NCI-H1105 treated with DMSO at 0.1 percent for 48 hours (cell line): Measurements from ENCODE around the gene PSMB10.
"Not testable (repeated sequence)": the region's sequence is repeated elsewhere in the genome, so short reads cannot be mapped to it uniquely, and the experiment has no call there.

Experiments
- DNase-seq: peaks from one replicate; lab custom pipeline; 2025; lab: John Stamatoyannopoulos, UW

PSMB10 gene

DNA sequence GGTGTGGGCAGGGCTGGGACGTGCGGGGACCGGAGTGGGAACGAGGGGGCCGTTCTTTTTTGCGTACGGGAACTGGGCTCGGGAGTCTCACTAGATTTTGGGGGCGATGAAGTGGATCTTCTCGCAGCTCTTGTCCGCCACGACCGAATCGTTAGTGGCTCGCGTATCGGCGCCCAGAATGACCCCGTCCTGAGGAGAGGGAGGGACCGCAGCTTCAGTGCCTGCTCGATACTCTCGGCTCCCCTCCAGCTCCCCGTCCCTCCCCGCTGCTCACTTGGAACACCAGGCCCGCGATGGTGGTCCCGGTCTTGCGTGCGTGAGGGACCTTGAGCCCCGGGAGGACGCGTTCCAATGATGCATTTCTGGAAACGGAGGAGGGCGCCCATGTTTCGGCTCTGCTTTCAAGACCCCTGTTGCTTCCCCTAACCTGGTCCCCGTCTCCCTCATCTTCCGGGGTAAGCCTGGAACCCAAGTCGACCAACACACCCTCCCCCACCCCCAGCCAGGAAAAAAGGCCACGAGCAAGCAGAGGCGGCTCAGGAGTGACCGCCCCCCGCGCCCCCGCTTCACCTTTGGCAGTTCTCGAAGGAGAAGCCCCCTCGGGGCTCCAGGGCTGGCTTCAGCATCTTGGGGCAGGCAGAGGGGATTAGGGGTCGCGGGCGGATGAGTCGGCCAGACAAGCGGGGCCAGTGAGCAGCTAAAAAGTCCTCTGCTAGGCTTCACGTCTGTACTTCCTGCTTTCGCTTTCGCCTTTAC is at the start of gene PSMB10:
TSS of gene PSMB10 (minus strand) at position 727 of the 756 bp plus-strand sequence. CDS start at position 626, 101 bp downstream.
- no peak for DNase-seq

DNA sequence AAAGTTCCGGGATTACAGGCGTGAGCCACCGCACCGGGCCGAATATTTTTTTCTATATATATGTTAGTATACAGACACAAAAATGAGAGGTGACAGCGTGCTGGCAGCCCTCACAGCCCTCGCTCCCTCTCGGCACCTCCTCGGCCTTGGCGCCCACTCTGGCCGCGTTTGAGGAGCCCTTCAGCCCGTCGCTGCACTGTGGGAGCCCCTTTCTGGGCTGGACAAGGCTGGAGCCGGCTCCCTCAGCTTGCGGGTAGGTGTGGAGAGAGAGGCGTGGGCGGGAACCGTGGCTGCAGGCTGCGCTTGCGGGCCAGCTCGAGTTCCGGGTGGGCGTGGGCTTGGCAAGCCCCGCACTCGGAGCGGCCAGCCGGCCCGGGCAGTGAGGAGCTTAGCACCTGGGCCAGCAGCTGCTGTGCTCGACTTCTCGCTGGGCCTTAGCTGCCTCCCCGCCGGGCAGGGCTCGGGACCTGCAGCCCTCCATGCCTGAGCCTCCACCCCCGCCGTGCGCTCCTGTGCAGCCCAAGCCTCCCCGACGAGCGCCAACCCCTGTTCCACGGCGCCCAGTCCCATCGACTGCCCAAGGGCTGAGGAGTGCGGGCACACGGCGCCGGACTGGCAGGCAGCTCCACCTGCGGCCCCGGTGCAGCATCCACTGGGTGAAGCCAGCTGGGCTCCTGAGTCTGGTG is 45.5 kb upstream of the PSMB10 start:
- no peak for DNase-seq

DNA sequence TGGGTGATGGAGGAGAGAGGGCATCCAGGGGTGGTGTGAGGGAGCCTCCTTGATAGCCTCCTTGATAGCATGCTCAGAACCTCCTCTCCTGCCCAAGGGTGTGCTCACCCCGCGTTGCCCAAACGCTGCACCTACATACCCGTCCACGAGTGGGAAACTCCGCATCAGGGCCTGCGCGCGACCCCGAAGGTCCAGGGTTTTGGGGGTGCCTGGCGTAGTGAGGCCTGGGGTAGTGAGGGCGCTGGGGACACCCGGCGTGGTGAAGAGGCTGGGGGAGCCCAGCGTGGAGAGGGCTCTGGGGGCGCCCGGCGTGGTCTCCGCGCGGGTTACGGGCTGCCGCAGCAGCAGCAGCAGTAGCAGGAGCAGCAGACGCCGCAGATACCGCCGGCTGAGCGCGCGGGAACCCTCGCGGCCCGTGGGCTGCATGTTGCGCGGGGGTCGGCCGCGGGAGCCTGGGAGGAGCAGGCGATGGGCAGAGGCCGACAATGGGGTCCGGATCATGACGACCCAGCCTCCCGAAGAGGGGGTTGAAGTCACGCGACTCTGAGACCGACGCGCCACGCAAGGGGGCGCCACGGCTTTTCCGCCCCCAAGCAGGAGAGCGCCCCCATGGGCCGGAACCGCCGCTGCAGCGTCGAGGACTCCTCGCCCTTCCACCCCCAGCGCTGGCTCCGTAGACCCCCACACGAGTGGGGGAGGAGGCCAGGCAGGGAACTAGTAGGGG is 43.5 kb upstream of the PSMB10 start, which contains the start of gene DPEP3:
TSS of gene DPEP3 (minus strand) at position 545 of the 724 bp plus-strand sequence. CDS start at position 426, 119 bp downstream.
- no peak for DNase-seq

DNA sequence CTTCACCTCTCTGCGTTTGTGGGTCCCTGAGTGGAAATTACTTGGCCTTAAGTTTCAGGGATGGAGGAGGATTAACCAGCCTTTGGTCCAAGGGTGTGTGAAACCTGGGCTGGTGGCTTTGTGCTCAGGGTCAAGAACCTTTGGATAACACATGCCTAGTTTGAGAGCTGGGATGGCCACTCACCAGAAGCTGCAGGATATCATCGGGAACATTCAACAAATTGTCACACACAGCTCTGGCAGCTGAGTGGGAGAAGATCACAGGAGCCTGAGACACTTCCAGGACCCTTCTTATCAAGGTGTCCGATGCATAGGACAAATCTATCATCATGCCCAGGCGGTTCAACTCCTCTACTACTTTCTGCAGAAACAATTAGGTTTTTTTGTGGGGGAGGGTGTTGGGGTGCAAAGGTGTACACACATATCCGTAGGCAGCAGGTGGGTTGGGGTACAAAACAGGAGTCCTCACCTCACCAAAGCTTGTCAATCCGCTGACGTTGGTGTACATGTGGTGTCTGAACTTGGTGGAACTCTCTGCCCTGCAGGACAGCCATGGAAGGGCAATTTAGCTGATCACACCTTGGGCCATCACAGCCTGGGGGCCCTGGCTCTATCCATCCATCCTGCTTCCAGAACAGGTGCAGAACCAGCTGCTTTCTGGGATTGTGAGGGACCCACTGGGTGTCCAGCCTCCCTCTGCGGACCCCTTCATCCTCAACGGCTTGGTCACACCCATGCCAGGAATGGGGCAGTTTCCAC is 41.0 kb upstream of the PSMB10 start:
- no peak for DNase-seq

DNA sequence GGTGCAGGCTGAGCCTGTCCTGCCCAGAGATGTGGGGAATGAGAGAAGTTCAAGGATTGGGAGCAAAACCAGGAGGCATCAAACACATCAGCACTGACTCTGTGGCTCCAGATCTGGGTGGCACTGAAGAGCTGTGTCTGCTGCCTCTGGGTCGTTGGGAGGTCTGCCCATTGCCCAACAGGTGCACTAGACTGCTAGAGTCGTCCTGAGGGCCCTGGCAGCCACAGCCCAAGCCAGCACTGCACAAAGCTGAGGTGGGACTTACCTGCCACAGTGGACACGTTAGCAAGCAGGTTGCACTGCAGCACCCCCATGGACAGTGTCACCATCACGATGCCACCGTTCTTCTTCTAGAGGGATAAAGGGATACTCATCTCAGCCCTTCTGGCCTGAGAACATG is 40.4 kb upstream of the PSMB10 start:
- DNase-seq: no peak

DNA sequence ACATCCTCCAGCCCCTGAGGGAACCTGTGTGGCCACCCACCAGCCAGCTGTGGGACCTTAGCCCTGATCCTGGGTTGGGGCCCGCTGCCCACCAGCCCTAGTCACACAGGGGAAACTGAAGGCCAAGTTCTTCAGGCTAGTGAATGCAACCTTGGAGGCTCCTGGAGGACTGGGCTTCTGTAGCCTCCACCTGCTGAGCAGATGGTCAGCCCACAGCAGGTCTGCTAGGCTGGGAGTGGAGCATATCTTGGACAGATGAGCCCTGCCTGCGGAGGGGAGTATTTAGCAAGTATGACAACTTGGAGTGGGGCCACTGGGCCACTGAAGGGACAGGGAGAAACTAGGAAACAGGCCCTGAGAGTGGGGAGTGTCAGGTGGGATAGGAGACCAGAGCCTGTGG is 39.6 kb upstream of the PSMB10 start:
- no peak for DNase-seq

DNA sequence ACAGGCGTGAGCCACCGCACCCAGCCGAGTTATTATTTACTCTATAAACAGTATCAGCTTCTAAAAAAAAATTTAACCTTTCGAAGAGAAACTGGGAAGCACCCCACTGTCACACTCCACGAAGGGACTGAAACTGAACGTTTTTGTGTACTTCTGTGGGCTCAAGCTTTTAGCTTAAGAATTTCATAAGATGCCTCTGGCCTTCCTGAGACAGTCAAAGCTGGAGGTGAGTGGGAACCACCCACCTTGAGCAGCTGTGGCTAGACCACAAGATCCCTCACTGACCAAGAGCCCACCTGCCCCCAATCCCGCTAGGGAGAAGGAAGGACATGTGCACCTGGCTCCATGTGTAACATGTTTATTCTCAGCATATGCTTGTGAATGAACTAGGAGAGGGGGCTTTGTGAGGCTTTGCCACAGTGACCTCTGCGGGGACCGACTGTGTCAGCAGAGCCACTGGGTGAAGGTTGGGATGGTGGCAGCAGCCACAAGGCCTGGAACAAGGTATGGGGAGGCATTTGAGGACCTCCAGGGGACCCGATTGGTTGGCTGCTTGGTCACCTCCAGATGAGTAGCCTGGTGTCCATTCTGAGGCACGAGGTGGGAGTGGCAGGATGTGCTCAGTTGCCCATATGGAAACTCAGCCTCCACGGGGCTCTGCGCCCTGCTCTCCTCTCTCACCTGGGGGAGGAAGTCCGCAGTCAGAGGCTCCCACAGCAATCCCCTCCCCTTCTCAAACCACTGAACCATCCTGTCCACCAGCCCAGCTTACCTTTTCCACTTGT is 38.9 kb upstream of the PSMB10 start:
- DNase-seq: no peak

DNA sequence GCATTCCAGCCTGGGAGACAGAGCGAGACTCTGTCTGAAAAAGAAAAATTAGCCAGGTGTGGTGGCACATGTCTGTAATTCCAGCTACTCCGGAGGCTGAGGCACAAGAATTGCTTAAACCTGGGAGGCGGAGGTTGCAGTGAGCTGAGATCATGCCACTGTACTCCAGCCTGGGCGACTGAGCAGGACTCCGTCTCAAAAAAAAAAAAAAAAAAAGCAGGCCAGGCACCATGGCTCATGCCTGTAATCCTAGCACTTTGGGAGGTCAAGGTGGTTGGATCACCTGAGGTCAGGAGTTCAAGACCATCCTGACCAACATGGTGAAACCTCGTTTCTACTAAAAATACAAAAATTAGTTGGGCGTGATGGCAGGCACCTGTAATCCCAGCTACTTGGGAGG is 35.6 kb upstream of the PSMB10 start:
- DNase-seq: not testable (repeated sequence)

DNA sequence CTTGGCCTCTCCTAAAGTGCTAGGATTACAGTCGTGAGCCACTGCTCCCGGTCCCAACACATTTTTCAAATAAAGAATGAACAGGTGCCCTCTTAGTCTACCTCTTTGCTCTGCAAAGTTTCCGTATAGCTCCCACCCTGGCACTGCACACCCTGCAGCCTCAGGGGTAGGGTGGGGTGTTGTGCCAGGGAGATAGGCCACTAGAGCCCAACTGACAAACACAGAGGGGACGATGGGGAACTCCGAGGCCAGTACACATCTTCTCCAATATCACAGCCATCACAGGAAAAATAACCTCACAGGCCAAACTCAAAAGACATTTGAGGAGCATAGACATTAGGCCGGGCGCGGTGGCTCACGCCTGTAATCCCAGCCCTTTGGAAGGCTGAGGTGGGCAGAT is 34.5 kb upstream of the PSMB10 start:
- DNase-seq: no peak

DNA sequence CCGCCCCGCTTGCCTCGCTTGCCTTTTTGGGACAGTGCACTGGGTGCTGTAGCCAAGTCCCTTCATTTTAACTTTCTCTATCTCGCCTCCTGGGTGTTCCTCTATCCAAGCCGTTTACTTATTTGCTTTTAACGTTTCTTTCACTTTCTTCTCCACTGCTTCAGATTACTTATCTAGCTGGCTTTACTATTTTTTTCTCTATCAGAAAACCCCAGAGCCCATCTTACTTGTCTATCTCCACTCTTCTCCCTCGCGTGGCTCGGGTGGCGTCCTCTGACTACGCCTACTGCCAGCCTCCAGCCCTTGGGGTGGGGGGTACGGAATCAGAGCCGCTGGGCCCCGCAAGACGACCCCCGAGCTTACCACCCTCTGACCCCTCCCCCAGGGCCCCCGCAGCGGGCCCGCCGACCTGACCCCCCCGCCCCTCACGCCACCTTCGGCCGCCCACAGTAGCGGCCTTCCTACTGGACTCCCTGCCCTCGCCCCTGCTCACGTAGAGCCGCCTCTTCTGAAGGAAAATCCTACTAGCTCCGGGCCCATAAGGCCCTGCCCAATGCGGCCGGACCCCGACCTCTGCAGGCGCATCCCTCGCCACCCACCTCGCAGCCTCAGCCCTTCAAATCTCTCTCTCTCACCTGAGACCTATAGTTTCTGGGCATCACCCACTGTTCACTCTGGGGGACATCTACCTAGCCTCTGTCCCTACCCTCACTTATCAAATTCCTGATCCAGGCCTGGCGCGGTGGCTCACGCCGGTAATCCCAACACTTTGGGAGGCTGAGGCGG is 32.8 kb upstream of the PSMB10 start:
- no peak for DNase-seq

DNA sequence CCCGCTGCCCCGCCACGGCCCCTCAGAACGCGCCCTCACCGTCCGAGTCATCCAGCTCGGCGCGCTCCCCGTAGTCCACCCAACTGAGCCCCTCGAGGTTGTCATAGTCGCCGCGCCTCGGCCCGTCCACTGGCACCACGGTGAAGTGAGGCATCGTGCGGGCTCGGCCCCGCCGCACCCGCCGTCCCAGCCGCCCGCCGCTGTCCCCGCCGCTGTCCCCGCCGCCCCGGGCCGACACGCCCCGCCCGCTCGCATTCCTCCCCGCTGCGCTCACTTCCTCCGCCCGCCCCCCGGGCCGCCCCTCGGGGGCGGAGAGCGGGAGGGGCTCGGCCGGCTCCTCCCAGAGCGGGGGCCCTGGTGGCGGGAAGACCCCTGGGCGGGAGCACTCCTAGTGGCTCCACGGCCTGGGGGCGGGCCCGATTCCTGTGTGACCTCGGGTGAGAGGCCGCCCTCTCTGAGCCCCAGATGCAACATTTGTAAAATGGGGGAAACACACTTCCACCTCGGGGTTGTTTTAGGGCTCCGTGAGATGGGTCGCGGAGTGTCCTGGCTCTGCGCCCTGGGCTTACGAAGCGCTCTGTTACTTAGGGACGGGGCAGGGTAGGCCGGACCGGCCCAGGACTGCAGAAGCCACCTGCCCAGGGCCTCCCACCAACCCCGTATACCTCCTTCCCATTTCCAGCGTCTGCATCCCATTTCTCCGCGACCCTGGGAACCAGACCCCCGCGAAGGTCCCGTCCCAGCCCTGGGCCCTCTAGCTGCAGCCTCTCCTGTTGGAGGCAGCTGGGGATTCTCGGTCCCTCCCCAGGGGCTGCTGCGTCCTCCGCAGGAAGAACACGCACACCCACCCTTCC is 32.0 kb upstream of the PSMB10 start, which contains the start of gene SLC12A4:
TSS of gene SLC12A4 (minus strand) at position 238 of the 854 bp plus-strand sequence. CDS start at position 154, 84 bp downstream.
- peak; percentile 34 for DNase-seq

DNA sequence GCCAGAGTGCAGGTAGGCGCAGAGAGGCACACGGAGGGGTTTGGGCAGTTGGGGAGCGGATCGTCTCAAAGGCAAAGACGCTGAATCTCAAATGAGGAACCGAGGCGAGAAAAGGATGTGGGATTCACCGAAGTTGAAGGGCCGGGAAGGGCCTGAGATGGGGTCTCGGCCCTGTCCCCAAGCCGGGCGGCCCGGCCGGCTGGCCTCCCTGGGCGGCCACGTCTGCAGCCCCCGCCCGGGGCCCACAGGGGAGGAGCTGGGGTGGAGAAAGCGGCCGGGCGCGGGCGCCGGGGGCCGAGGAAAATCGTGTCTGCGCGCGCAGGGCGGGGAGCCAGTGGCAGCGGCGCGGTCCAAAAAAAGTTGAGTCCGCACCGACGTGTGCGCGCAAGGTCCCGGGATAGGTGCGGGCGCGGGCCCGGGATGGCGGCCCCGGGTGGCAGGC is 31.3 kb upstream of the PSMB10 start:
- DNase-seq: no peak

DNA sequence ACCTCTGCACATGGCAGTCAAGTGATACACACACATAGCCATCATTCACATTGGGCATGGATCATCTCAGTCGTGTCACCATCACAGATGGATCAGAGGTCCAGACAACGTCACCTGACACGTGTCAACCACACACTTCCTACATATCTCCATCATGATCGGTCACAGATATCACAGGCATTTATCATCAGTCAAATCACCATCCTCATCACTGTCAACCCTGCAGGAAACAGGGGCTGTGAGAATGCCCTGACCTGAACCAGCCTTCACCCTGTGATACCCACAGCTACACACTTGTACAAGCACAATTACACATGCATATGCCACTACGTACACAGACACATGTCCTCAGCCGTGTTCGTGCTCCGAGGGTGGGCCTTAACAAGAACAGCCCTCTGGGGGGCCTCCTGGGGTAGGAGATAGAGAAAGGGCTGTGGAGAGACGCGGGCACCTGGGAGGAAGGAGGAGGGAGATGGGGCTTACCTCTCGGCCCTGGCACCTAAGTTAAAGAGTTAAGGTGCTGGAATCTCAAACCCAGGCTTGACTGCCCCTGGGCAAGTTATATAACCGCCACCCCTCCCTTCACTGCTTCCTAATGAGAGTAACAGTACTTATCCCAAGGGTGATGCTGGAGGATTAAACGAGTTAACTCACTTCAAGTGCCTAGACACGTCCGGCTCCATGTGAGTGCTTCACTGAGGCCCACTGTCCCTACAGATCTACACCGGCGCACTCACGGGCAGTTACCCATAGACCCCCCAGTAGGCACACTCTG is 30.7 kb upstream of the PSMB10 start:
- no peak for DNase-seq

DNA sequence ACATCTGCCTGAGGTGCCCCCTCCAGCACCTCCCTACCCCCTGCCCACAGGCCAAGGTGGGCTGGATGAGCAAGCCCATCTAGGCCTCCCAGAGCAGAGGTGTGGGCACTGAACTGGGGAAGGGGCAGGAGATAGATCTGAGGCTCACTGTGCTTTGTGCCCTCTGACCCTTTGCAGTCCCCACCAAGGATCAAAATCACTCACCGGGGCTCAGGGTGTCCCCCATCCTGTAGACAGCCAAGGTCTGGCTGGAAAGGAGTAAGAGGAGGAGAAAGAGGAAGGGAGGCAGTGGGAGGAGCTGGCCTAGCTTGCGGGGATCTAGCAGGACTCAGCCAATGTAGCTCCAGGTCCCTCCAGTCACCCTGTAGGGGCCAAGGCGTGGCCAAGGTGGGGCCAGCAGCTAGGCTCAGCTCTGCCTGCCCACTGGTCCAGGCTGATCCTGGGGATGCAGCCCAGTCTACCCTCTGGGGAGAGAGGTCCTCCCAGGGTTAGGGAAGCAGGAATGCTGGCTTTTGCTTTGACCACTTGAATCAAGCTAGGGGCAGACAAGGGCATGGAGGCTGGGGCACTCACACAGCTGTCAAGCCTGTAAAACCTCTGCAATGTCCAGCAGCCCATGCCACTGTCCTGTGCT is 30.0 kb upstream of the PSMB10 start:
- DNase-seq: no peak

DNA sequence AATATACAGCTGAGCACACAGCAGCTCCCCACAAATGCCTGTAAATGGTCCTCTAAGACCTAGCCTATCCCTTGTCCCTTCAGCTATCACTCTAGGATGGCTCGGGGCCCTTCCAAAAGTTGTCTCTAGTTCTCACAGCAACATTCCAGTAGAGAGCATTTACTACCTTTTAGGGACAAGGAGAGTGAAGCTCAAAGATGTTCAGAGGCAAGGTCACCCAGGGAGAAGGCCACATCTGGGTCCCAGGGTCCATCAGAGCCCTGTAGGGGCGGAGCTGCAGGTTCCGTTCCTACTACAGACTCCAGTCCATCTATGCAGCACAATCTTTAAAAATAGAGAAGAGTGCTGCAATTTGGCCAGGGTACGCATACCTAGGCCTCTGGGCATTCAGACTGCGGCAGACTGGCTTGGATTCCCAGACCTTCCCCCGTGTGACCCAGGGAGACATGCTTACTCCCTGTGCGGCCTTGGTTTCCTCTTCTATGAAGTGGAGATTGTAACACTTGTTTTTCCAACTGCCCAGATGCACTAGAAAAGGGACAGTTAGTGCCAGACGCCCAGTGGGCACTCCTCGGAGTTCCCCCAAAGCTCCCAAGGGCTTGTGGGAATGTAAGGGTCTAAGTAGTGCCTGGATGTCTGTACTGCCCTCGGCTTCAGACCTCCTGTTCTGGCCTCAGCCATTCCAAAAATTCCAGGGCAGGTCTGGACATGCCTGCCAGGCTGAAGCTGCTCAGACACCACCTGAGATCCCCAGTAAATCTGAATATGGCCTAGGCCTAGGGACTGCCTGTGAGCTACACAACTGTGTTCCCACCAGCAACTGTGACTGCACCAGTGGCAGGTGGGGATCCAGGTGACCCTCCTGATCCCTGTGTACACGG is 29.3 kb upstream of the PSMB10 start:
- DNase-seq: no peak

DNA sequence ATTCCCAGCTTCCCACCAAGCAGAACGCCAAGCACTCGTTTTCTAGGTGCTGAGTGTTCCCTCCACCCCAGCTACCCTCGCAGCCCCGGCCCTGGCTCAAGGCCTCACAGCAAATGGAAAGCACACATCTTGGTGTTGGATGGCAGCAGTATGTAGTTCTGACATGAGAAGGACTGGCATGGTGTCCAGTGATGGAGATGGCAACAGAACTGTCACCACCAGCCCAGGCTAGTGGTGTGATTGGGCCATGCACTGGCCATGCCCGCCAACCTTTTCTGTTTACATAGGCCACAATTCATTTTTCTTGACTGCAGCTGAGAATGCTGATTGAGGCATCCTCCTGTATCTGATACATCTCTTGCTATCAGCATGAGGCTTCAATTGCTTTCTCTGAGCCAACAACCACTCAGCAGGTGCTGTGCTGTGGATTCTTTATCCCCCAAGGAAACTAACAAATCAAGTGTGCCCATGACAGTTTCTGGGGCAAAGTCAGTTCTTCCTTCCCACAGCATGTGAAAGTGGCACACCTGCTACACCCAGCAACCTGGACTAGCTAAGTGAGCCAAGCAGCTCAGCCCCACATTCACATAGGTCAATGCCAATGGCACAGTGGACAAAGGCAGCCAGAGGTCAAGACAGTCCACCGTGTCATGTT is 28.0 kb upstream of the PSMB10 start:
- DNase-seq: no peak
